PC-9 (cell line): ENCODE data around the gene S100A14.

Experiments used
- CTCF ChIP-seq: fragments of 200-600 bp; sonication (generic); conservative IDR thresholded peaks from 2 replicates; pipeline ENCODE4 v1.6.1; 2017; ENCODE audit warnings: mixed run types, antibody characterized with exemption, mild to moderate bottlenecking, moderate library complexity
- EZH2 ChIP-seq: fragments of 200-600 bp; sonication (generic); IDR thresholded peaks from 2 replicates; pipeline ENCODE4 v1.8.0; 2017; ENCODE audit warnings: antibody characterized with exemption, low read depth

DNA sequence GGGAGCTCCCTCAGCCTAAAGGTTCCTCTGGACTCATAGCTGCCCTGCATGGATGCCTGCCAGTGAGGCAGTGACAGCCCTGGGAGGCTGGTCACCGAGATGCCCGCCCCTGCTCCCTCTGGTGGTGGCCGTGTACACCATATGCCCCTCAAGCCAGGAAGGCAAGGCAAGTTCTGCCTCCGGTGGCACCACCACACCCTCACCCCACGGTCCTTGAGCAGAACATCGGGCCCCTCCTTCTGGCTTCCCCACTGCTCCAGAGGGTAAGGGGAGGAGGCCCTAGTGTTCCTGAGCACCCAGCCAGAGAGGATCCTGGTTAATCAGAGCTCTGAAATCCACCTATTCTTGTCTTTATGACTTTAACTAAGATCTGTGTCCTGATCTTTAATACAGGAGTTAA is 1.5 kb upstream of the S100A14 start:
- TF ChIP-seq CTCF: no peak
- no peak for TF ChIP-seq EZH2
